WTC11 (cell line): ENCODE results near the gene SUPT4H1. TPM values are rescaled to one million over a fixed set of nuclear protein-coding genes. Genes with fewer than 3 reads are reported as not detected.

Experiments used
- ATAC-seq: fragments of 200-7000 bp; cut with Tn5 transposase; 2 replicates; pipeline ENCODE4 v1.10.0; 2021; ENCODE audit warnings: mild to moderate bottlenecking, moderate library complexity
- CTCF ChIA-PET: fragments of 300-600 bp; sonication (Branson Sonifier 250); formaldehyde crosslinking; loops from one replicate; lab custom pipeline; 2021; ENCODE audit warnings: antibody characterized with exemption; lab: Charles Lee
- POLR2A ChIA-PET: fragments of 350-600 bp; sonication (Branson Sonifier 250); formaldehyde crosslinking; loops from one replicate; lab custom pipeline; 2021; ENCODE audit warnings: antibody characterized with exemption; lab: Charles Lee
- DNase-seq: peaks from one replicate; pipeline ENCODE4 v3.0.0; 2021; ENCODE audit warnings: low spot score
- H3K27ac Mint-ChIP-seq: 2 replicates; pipeline ENCODE4 v1.8.0; 2021; ENCODE audit warnings: mixed read lengths
- H3K27me3 Mint-ChIP-seq: 2 replicates; pipeline ENCODE4 v1.8.0; 2021; ENCODE audit warnings: low read depth, mild to moderate bottlenecking, moderate library complexity, mixed read lengths
- H3K36me3 Mint-ChIP-seq: 2 replicates; pipeline ENCODE4 v1.8.0; 2021; ENCODE audit warnings: mixed read lengths
- H3K4me1 Mint-ChIP-seq: 2 replicates; pipeline ENCODE4 v1.8.0; 2022; ENCODE audit warnings: mixed read lengths
- H3K4me3 Mint-ChIP-seq: 2 replicates; pipeline ENCODE4 v1.8.0; 2021; ENCODE audit warnings: mild to moderate bottlenecking, moderate library complexity, mixed read lengths
- H3K9me3 Mint-ChIP-seq: 2 replicates; pipeline ENCODE4 v1.8.0; 2021; ENCODE audit warnings: mixed read lengths
- CBFB ChIP-seq: sonication (generic); formaldehyde crosslinking; IDR thresholded peaks from 2 replicates; pipeline ENCODE4 v1.8.1; 2022; ENCODE audit warnings: mild to moderate bottlenecking, low read depth, missing genetic modification reagents
- GTF2I ChIP-seq: fragments of 250-450 bp; sonication (Bioruptor Pico); conservative IDR thresholded peaks from 2 replicates; pipeline ENCODE4 v1.4.0; 2021; ENCODE audit warnings: mild to moderate bottlenecking
- IRF2 ChIP-seq: sonication (generic); formaldehyde crosslinking; IDR thresholded peaks from 2 replicates; pipeline ENCODE4 v1.8.0; 2022; ENCODE audit warnings: low read depth, missing genetic modification reagents, borderline replicate concordance
- JAZF1 ChIP-seq: fragments of 250-450 bp; sonication (Bioruptor Pico); IDR thresholded peaks from 2 replicates; pipeline ENCODE4 v1.9.0; 2021; ENCODE audit warnings: moderate library complexity, mild to moderate bottlenecking, inconsistent platforms
- OVOL2 ChIP-seq: fragments of 250-450 bp; sonication (Bioruptor Pico); IDR thresholded peaks from 2 replicates; pipeline ENCODE4 v1.9.0; 2021; ENCODE audit warnings: mild to moderate bottlenecking, borderline replicate concordance
- SMAD4 ChIP-seq: sonication (generic); formaldehyde crosslinking; IDR thresholded peaks from 2 replicates; pipeline ENCODE4 v1.8.0; 2022; ENCODE audit warnings: mild to moderate bottlenecking, missing genetic modification reagents
- TP53 ChIP-seq: sonication (generic); formaldehyde crosslinking; IDR thresholded peaks from 2 replicates; pipeline ENCODE4 v1.8.1; 2023; ENCODE audit warnings: mild to moderate bottlenecking, missing genetic modification reagents
- ZNF121 ChIP-seq: sonication (generic); formaldehyde crosslinking; IDR thresholded peaks from 2 replicates; pipeline ENCODE4 v1.8.0; 2023; ENCODE audit warnings: missing genetic modification reagents
- ZNF138 ChIP-seq: sonication (generic); formaldehyde crosslinking; conservative IDR thresholded peaks from 2 replicates; pipeline ENCODE4 v1.8.1; 2022; ENCODE audit warnings: mild to moderate bottlenecking, moderate library complexity, missing genetic modification reagents
- ZNF263 ChIP-seq: sonication (generic); formaldehyde crosslinking; IDR thresholded peaks from 2 replicates; pipeline ENCODE4 v1.8.1; 2022; ENCODE audit warnings: low read depth, mild to moderate bottlenecking, moderate library complexity, missing genetic modification reagents
- ZNF317 ChIP-seq: sonication (generic); formaldehyde crosslinking; IDR thresholded peaks from 2 replicates; pipeline ENCODE4 v1.8.1; 2023; ENCODE audit warnings: low read depth, mild to moderate bottlenecking, moderate library complexity, missing genetic modification reagents, borderline replicate concordance
- ZNF423 ChIP-seq: fragments of 250-450 bp; sonication (Bioruptor Pico); IDR thresholded peaks from 2 replicates; pipeline ENCODE4 v2.1.2; 2022; ENCODE audit warnings: mild to moderate bottlenecking, moderate library complexity
- total RNA-seq: library from RNA; stranded (reverse); gene quantifications from 3 replicates; pipeline ENCODE4 v1.2.3, GENCODE V29; 2021
- TF ChIP-seq, protein P1 (sequence below): sonication (generic); formaldehyde crosslinking; IDR thresholded peaks from 2 replicates; pipeline ENCODE4 v1.8.1; 2022; ENCODE audit warnings: mild to moderate bottlenecking, moderate library complexity, missing genetic modification reagents
- TF ChIP-seq, protein P2 (sequence below): sonication (generic); formaldehyde crosslinking; IDR thresholded peaks from 2 replicates; pipeline ENCODE4 v1.8.1; 2023; ENCODE audit warnings: mild to moderate bottlenecking, missing genetic modification reagents, moderate library complexity
- TF ChIP-seq, protein P3 (sequence below): sonication (generic); formaldehyde crosslinking; IDR thresholded peaks from 2 replicates; pipeline ENCODE4 v1.8.1; 2023; ENCODE audit warnings: mild to moderate bottlenecking, missing genetic modification reagents
- TF ChIP-seq, protein P4 (sequence below): fragments of 250-450 bp; sonication (Bioruptor Pico); conservative IDR thresholded peaks from 2 replicates; pipeline ENCODE4 v1.9.0; 2021; ENCODE audit warnings: mild to moderate bottlenecking
- TF ChIP-seq, protein P5 (sequence below): sonication (generic); formaldehyde crosslinking; IDR thresholded peaks from 2 replicates; pipeline ENCODE4 v1.8.0; 2022; ENCODE audit warnings: mild to moderate bottlenecking, missing genetic modification reagents
- TF ChIP-seq, protein P6 (sequence below): sonication (generic); formaldehyde crosslinking; IDR thresholded peaks from 2 replicates; pipeline ENCODE4 v1.8.0; 2023; ENCODE audit warnings: missing genetic modification reagents
- TF ChIP-seq, protein P7 (sequence below): sonication (generic); formaldehyde crosslinking; IDR thresholded peaks from 2 replicates; pipeline ENCODE4 v1.8.1; 2022; ENCODE audit warnings: mild to moderate bottlenecking, missing genetic modification reagents, moderate library complexity, borderline replicate concordance
- TF ChIP-seq, protein P8 (sequence below): sonication (generic); formaldehyde crosslinking; IDR thresholded peaks from 2 replicates; pipeline ENCODE4 v1.8.0; 2022; ENCODE audit warnings: mild to moderate bottlenecking, missing genetic modification reagents

SUPT4H1 gene
- total RNA-seq, 1 experiment from 2014 or later = 85.5 TPM

DNA sequence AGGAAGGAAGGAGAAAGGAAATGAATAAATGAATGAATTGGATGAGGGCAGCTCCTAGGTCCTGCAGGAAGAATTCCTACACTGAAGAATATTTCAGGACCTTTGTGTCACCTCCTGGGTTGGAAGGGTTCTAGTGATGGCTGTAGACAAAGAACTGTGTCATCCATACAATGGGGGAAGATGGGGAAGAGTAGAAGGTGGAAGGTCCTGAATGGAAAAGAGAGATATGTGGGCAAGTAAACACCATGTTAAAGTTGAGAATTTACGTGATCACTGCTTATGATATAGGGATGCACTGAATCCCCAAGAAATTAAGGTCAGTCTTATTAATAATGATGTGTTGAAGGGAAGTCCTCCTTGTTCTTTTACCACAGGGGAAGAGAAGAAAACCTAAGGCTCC, 4.2 kb upstream of the SUPT4H1 start:
- H3K27me3 Mint-ChIP-seq = no peaks in the 10 kb centered on the region; the same call in 1 of the 2 replicates
- no peak overlapping the region for H3K4me3 Mint-ChIP-seq
- POLR2A ChIA-PET = interaction anchor here (0.5 to 0.9 kb wide), 2 partner anchors 11 to 17 kb away, joined by 3 to 6 read pairs; no protein-coding TSS in a partner anchor
- DNase-seq = no peak
- peaks cover 17% of the 10 kb centered on the region for H3K4me1 Mint-ChIP-seq
- H3K27ac Mint-ChIP-seq = no peak overlapping the region
- ATAC-seq = no peak
- TF ChIP-seq, protein P1, sequence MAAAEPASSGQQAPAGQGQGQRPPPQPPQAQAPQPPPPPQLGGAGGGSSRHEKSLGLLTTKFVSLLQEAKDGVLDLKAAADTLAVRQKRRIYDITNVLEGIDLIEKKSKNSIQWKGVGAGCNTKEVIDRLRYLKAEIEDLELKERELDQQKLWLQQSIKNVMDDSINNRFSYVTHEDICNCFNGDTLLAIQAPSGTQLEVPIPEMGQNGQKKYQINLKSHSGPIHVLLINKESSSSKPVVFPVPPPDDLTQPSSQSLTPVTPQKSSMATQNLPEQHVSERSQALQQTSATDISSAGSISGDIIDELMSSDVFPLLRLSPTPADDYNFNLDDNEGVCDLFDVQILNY (CRISPR knock-in tag) = no peak
- TF ChIP-seq ZNF317 = no peak
- no peak for TF ChIP-seq IRF2 (CRISPR knock-in tag)
- no peak for TF ChIP-seq ZNF121 (CRISPR knock-in tag)
- TF ChIP-seq, protein P2, sequence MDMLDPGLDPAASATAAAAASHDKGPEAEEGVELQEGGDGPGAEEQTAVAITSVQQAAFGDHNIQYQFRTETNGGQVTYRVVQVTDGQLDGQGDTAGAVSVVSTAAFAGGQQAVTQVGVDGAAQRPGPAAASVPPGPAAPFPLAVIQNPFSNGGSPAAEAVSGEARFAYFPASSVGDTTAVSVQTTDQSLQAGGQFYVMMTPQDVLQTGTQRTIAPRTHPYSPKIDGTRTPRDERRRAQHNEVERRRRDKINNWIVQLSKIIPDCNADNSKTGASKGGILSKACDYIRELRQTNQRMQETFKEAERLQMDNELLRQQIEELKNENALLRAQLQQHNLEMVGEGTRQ (CRISPR knock-in tag) = no peak
- no peak for TF ChIP-seq ZNF263 (CRISPR knock-in tag)
- TF ChIP-seq, protein P3, sequence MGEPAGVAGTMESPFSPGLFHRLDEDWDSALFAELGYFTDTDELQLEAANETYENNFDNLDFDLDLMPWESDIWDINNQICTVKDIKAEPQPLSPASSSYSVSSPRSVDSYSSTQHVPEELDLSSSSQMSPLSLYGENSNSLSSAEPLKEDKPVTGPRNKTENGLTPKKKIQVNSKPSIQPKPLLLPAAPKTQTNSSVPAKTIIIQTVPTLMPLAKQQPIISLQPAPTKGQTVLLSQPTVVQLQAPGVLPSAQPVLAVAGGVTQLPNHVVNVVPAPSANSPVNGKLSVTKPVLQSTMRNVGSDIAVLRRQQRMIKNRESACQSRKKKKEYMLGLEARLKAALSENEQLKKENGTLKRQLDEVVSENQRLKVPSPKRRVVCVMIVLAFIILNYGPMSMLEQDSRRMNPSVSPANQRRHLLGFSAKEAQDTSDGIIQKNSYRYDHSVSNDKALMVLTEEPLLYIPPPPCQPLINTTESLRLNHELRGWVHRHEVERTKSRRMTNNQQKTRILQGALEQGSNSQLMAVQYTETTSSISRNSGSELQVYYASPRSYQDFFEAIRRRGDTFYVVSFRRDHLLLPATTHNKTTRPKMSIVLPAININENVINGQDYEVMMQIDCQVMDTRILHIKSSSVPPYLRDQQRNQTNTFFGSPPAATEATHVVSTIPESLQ (CRISPR knock-in tag) = no peak
- TF ChIP-seq, protein P4, sequence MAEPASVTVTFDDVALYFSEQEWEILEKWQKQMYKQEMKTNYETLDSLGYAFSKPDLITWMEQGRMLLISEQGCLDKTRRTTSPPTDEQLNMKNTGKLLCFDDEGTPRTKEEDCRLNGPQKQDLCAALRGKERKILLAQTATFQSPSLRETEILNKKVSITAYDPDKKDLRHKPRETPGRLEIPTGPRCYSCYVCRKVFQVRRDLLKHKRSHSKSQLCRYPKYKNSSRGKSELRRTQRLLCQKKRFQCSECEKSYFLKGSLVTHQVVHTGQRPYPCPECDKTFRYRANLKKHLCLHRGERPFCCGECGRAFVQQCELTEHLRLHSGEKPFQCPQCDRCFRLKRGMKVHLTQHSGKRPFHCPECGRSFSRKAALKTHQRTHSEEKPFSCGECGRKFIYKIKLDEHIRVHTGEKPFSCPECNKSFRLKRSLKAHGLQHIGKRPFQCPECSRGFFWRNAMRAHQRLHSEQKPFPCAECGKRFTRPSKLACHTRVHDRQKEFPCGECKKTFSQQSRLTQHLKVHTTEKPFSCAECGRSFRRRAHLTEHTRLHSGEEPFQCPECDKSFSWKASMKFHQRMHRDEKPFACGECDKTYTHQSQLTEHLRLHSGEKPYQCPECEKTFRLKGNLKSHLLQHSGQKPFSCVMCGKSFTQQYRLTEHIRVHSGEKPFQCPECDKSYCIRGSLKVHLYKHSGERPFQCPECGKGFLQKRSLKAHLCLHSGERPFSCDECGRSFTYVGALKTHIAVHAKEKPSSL = no peak
- TF ChIP-seq GTF2I (CRISPR knock-in tag) = no peak
- no peak for TF ChIP-seq JAZF1 (CRISPR knock-in tag)
- TF ChIP-seq, protein P5, sequence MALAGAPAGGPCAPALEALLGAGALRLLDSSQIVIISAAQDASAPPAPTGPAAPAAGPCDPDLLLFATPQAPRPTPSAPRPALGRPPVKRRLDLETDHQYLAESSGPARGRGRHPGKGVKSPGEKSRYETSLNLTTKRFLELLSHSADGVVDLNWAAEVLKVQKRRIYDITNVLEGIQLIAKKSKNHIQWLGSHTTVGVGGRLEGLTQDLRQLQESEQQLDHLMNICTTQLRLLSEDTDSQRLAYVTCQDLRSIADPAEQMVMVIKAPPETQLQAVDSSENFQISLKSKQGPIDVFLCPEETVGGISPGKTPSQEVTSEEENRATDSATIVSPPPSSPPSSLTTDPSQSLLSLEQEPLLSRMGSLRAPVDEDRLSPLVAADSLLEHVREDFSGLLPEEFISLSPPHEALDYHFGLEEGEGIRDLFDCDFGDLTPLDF (CRISPR knock-in tag) = no peak
- TF ChIP-seq, protein P6, sequence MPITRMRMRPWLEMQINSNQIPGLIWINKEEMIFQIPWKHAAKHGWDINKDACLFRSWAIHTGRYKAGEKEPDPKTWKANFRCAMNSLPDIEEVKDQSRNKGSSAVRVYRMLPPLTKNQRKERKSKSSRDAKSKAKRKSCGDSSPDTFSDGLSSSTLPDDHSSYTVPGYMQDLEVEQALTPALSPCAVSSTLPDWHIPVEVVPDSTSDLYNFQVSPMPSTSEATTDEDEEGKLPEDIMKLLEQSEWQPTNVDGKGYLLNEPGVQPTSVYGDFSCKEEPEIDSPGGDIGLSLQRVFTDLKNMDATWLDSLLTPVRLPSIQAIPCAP (CRISPR knock-in tag) = no peak
- TF ChIP-seq ZNF423 (CRISPR knock-in tag) = no peak
- TF ChIP-seq SMAD4 (CRISPR knock-in tag) = no peak
- TF ChIP-seq, protein P7, sequence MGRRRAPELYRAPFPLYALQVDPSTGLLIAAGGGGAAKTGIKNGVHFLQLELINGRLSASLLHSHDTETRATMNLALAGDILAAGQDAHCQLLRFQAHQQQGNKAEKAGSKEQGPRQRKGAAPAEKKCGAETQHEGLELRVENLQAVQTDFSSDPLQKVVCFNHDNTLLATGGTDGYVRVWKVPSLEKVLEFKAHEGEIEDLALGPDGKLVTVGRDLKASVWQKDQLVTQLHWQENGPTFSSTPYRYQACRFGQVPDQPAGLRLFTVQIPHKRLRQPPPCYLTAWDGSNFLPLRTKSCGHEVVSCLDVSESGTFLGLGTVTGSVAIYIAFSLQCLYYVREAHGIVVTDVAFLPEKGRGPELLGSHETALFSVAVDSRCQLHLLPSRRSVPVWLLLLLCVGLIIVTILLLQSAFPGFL = no peak
- TF ChIP-seq, protein P8, sequence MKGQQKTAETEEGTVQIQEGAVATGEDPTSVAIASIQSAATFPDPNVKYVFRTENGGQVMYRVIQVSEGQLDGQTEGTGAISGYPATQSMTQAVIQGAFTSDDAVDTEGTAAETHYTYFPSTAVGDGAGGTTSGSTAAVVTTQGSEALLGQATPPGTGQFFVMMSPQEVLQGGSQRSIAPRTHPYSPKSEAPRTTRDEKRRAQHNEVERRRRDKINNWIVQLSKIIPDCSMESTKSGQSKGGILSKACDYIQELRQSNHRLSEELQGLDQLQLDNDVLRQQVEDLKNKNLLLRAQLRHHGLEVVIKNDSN (CRISPR knock-in tag) = no peak
- TF ChIP-seq ZNF138 = no peak
- TF ChIP-seq OVOL2 (CRISPR knock-in tag) = no peak
- no peak for TF ChIP-seq TP53 (CRISPR knock-in tag)
- no peak for TF ChIP-seq CBFB (CRISPR knock-in tag)
- TF ChIP-seq, all 79 proteins: peak for 0
- Mint-ChIP-seq H3K36me3 (peaks cover 5% of the 10 kb centered on the region), H3K9me3 (no peaks in the 10 kb centered on the region)
- CTCF ChIA-PET = interaction anchor here (0.7 to 2.1 kb wide), 4 partner anchors 39 to 81 kb away, joined by 3 to 8 read pairs (median 4); partner anchors contain the start of gene RNF43
